Uterus (tissue), 2 donors: ENCODE measurements around the gene FRMPD2.

Experiments used
- POLR2A ChIP-seq, 2 donors: fragments of 450-650 bp; IDR thresholded peaks; one replicate each; pipeline ENCODE4 v1.6.1; 2016; ENCODE audit warnings: antibody characterized with exemption in 2 of 2, mild to moderate bottlenecking in 1 of 2, moderate library complexity in 1 of 2
- TF ChIP-seq, protein P1 (sequence below), 4 experiments: fragments of 200-600 bp in 2 of 4; fragments of 450-650 bp in 2 of 4; sonication (generic) in 2 of 4; IDR thresholded peaks; one replicate each; pipeline ENCODE4 v1.5.1; 2016 to 2019; ENCODE audit warnings: antibody characterized with exemption in 4 of 4, mild to moderate bottlenecking in 2 of 4, moderate library complexity in 1 of 4

GRCh38 chr10:48307711-48308018 lies 33.2 kb upstream of the FRMPD2 start:
- TF ChIP-seq, protein P1, sequence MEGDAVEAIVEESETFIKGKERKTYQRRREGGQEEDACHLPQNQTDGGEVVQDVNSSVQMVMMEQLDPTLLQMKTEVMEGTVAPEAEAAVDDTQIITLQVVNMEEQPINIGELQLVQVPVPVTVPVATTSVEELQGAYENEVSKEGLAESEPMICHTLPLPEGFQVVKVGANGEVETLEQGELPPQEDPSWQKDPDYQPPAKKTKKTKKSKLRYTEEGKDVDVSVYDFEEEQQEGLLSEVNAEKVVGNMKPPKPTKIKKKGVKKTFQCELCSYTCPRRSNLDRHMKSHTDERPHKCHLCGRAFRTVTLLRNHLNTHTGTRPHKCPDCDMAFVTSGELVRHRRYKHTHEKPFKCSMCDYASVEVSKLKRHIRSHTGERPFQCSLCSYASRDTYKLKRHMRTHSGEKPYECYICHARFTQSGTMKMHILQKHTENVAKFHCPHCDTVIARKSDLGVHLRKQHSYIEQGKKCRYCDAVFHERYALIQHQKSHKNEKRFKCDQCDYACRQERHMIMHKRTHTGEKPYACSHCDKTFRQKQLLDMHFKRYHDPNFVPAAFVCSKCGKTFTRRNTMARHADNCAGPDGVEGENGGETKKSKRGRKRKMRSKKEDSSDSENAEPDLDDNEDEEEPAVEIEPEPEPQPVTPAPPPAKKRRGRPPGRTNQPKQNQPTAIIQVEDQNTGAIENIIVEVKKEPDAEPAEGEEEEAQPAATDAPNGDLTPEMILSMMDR (IDR thresholded peaks at IDR 0.05), result no peak
- TF ChIP-seq POLR2A (IDR thresholded peaks at IDR 0.05), result no peak
